Stimulated activated CD8-positive, alpha-beta memory T cell treated with anti-CD3 and anti-CD28 coated beads, Interleukin-2, amount 100 ng/mL, for 48 hours (primary cell): Measurements from ENCODE around the gene TMEM154.

Experiments
- DNase-seq, 2 donors: peaks; one replicate each; pipeline ENCODE4 v3.0.0-alpha.2; 2020; ENCODE audit warnings: low read depth in 2 of 2

The TMEM154 gene

DNA sequence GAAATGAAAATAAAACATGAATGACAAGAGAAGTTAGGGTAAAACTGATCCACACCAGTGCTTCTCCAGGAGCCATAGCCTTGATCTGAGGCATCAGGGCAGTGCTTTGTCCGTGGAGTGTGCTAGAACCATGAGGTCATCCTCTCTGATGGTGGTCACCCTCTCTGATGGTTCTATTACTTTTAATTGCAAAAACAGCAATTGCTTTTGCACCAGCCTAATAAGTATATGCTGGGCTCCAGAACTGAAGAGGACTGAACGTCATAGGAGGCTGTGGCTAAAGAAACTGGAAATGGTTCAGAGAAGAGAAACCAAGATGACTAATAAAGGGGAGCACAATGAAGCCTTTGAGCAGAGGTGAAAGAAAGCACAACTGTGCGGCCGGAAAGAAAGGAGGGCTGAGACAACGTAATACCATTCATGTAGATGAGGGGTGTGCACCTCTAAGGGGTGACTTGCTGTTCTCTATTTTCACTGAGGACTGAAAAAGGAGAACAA lies 17.0 kb upstream of the TMEM154 start:
- peak; percentile 6 to 23 for DNase-seq

GRCh38 chr4:152693871-152694270 lies 14.1 kb upstream of the TMEM154 start:
- no peak for DNase-seq

DNA sequence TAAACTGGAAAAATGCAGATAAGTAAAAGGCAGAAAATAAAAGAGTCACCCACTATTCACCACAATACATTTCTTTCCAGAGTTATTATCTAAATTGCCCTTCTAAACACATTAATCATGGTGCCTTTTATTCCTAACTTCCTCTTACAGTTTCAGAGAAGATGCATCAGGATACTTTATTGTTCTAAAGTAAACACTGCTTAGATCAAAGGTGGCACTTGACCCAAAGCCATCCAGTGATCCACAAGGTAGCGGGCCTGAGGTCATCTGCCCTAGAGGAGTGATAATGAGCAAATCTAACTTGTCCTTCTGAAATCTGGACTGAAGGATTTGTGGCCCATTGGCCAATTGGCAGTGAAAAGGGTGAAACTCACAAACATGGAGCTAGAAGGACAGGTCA lies 12.0 kb upstream of the TMEM154 start:
- DNase-seq = no peak

GRCh38 chr4:152690706-152691651 lies 11.2 kb upstream of the TMEM154 start:
- DNase-seq = no peak

- no peak for DNase-seq
Observed at GRCh38 chr4:152689615-152690501, 10.1 kb upstream of the TMEM154 start.

DNA sequence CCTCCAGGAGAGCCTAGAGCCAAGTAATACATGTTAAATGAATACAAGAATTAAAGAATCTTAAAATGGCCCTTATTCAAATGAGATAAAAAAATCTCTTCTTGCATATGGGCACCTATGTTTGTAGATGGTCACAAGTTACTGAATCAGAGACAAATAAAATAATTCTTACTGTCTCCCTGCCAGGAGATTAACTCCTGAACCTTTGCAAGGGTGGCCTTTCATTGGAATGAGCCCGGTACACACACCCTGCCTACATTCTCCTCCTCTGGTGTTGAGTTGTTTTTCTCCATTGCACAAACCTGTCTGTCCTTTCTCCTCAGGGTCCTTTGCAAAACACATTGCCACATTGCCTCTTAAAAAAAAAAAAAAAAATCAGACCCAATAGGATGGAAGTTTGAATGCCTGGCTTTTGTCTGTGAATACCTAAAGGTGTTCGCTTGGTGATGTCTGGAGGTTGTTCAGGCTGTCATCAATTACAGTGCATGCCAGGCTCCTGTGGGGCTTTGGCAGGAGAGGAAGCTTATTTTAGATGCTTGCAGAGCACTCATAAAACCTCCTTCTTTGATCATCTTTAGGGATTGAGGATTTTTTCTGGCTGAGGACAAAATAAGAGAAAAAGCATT lies 8.3 kb upstream of the TMEM154 start:
- DNase-seq = no peak

DNA sequence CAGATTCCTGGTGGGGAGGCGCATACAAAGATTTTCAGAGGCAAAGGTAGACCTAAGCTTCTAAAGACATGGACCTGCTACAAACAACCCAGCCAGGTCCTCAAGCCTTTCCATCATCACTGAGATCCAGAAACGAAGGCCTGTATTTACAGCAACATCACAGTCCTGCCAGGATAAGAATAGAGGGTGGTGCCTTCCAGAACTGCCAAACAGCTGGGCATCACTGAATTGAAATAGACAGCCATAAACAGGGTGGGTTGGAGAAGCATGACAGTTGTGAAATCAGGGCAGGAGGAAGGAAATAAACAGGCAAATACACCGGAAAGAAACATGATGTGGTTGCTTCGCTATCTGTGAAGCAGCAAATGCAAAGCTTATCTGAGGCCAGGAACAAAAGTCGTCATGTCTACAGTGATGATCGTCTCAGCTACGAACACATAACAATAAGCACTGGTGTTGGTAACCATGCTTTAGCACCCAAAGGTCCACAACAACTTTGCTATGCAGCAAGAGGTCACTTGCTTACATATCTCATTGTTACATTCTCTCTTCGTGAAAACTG lies 6.7 kb upstream of the TMEM154 start:
- DNase-seq = no peak

DNA sequence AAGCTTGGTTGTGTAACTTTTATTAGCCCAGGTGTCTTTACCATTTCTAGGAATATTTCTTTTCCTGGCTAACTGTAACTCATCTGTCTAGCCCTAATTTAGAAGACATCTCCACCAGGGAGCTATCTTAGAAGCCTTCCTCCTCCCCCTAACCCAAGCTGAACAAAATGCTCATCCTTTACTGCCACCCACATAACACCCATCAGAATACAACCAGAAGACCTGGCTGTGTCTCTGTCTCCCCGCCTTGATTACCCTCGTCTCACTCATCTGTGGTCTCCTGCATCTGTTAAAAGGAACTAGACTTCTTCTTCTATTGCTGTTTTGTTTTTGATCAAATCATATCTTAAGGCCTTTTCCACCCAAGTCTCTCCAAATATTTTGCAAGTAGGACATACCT lies 4.8 kb upstream of the TMEM154 start:
- no peak for DNase-seq

- DNase-seq = no peak
Observed at GRCh38 chr4:152684007-152684406, 4.2 kb upstream of the TMEM154 start.

DNA sequence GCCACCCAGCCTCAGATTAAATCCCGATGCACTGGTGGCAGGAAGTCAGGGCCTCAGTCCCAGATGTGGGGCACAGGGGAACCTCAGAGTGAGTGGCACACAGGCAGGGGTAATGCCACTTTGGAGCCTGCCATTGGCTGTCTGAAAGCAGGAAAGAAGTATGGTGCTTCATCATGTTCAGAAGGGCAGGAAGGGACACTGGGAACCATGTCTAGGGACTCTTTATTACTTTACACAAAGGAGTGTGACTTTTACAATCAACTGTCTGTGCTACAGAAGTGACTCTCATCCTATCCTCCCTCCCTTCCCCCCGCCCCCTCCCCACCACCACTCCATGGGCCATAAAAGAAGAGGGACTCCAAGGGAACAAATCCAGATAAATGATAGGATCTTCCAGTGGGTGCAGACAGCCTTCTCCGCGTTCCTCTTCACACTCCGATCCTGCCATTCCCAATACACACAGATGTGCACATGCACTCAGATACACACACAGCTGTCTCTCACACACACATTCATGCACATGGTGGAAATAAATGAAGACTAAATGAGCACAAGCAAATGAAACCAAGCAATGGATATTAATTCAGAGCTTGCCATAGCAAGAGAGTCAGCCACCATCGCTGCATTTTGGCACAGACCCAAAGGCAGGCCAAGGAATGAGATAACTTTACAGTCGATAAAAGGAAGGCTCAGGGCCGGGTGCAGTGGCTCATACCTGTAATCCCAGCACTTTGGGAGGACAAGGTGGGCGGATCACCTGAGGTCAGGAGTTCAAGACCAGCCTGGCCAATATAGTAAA lies 2.5 kb upstream of the TMEM154 start:
- no peak for DNase-seq

- DNase-seq = no peak
Observed at GRCh38 chr4:152680988-152681603, 1.3 kb upstream of the TMEM154 start.

GRCh38 chr4:152678841-152679240 lies 956 bp downstream of the TMEM154 start:
- DNase-seq = no peak

GRCh38 chr4:152677117-152677516 lies 2.7 kb downstream of the TMEM154 start:
- no peak for DNase-seq

DNA sequence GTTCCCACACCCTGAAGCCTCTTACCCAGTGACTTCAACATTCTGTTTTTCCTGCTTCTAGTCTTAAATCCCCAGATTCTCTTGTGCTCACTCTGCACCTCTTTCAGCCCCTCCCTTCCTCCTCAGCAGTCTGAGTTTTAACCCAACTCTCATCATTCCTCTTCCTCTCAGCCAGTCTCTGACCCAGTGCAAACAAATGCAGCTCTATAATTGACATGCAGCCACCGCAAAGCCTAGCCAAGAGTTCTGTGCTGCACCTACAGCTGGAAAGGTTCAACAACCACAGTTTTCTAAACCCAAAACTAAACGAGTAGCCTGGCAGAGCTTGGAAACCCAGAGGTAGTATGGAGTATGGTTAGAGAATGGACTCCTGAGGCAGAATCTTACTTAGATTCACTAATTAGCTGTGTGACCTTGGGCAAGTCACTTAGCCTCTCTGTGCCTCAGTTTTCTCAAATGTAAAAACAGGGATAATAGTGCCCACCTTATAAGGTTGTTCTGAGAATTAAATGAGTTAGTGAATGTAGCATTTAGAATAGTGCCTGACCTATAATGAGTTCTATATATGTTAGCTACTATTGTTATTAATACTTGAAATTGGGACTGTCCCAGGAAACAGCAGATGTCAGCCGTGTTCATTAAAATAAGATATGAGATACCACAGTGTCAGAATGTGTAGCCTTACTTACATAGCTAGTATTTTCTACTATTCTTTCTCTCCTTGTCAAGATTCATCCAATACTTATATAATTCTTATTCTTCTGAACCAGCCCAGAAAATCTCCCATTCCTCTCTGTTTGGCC lies 3.5 kb downstream of the TMEM154 start:
- DNase-seq = no peak

DNA sequence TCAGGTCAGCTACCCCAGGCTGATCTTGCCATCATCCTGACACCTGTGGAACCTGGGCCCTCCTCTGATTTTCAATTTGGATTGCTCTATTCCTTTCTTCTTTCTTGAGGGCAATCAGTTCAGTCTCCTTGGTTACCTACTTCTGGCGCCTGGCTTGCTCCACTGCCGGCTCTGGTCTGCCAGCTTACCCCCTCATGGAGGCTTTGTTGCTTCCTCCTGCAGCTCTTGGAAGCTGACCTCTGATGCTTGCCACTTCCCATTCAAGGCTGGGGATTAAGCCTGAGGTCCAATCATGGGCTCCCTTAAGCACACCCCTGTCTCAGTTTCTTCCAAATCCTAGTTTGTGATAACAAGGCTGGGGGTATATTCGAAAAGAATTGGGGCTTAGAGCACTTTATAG lies 5.4 kb downstream of the TMEM154 start:
- no peak for DNase-seq

DNA sequence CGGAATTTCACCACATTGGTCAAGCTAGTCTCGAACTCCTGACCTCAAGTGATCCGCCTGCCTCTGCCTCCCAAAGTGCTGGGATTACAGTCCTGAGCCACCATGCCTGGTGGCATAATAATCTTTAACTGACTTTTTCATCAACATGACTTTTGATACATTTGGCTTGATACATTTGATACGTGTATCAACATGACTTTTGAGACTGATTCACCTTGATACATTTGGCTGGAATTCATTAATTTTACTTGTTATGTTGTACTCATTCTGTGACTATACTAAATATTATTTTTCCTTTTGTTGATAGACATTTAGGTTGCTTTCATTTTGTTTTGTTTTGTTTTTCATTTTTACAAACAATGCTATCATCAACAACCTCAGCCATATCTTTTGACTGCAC lies 6.3 kb downstream of the TMEM154 start:
- no peak for DNase-seq

GRCh38 chr4:152672206-152673092 lies 7.3 kb downstream of the TMEM154 start:
- DNase-seq = no peak

DNA sequence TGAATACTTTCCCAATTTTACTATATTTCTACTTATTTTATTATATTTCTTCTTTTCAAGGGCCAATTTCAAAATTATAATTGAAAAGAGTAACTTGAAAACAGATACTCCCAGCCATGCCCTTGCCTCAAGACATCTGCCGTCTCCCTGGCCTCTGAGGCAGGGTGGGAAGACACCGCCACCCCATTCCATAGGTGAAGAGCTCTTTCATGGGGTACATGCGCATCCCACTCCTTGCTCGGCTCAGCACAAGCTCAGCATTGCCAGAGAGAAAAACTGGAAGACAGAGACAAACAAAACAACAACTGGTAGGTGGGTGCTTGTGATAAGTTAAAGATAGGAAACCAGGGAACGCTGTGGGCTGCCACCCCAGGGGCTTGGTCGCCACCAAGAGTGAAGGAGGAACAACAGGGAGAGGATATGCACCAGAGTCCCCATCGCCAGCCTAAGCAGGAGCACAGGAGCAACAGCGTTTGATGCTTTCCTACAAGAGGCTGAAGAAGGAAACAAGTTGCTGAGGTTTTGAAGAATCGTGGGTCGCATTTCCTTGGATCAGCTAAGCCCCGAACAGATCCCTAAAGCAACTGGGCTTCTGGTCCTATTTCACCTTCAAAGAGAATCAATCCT lies 11.3 kb downstream of the TMEM154 start:
- no peak for DNase-seq
